Spleen (tissue), 11 donors: ENCODE data around the gene KCNA1. TPM values are rescaled to one million over a fixed set of nuclear protein-coding genes. Genes with fewer than 3 reads are reported as not detected.

Source experiments
- DNase-seq: peaks from one replicate; pipeline ENCODE4 v3.0.0-alpha.2; 2020
- H3K27ac ChIP-seq, 8 donors: fragments of 200-600 bp; sonication (generic) in 7 of 8; 1 replicate in 4 of 8; 2 replicates in 4 of 8; pipeline versions ENCODE4 v1.5.0 to v1.8.0; 2016 to 2021; ENCODE audit warnings: inconsistent platforms in 4 of 8, mild to moderate bottlenecking in 4 of 8, moderate library complexity in 1 of 8
- H3K27me3 ChIP-seq, 7 donors: fragments of 200-600 bp; sonication (generic) in 6 of 7; replicated peaks in 1 of 7; 1 replicate in 4 of 7; 2 replicates in 3 of 7; pipeline versions ENCODE4 v1.5.0 to v1.8.0; 2016 to 2021; ENCODE audit warnings: inconsistent platforms in 3 of 7, mild to moderate bottlenecking in 1 of 7
- H3K36me3 ChIP-seq, 6 donors: fragments of 200-600 bp; sonication (generic) in 5 of 6; 1 replicate in 4 of 6; 2 replicates in 2 of 6; pipeline versions ENCODE4 v1.5.0 to v1.8.0; 2016 to 2021; ENCODE audit warnings: inconsistent platforms in 2 of 6
- H3K4me1 ChIP-seq, 6 donors: fragments of 200-600 bp; sonication (generic) in 5 of 6; 1 replicate in 3 of 6; 2 replicates in 3 of 6; pipeline versions ENCODE4 v1.5.0 to v1.8.0; 2016 to 2021; ENCODE audit warnings: inconsistent platforms in 3 of 6
- H3K4me3 ChIP-seq, 8 donors: fragments of 200-600 bp; sonication (generic) in 7 of 8; 1 replicate in 4 of 8; 2 replicates in 4 of 8; pipeline versions ENCODE4 v1.5.0 to v1.8.0; 2016 to 2021; ENCODE audit warnings: inconsistent platforms in 4 of 8, mild to moderate bottlenecking in 4 of 8, moderate library complexity in 2 of 8
- H3K9me3 ChIP-seq, 8 donors: fragments of 200-600 bp; sonication (generic) in 7 of 8; 1 replicate in 4 of 8; 2 replicates in 4 of 8; pipeline versions ENCODE4 v1.5.0 to v1.8.0; 2016 to 2021; ENCODE audit warnings: inconsistent platforms in 4 of 8
- CTCF ChIP-seq, 11 experiments: fragments of 200-600 bp in 7 of 11; fragments of 450-650 bp in 4 of 11; sonication (generic) in 4 of 11; IDR thresholded peaks in 8 of 11; conservative IDR thresholded peaks in 3 of 11; 1 replicate in 7 of 11; 2 replicates in 4 of 11; pipeline versions ENCODE4 v1.4.0 to v1.8.0; 2016 to 2021; ENCODE audit warnings: antibody characterized with exemption in 11 of 11, inconsistent platforms in 4 of 11, mild to moderate bottlenecking in 1 of 11
- POLR2A ChIP-seq, 3 donors: fragments of 450-650 bp; IDR thresholded peaks; one replicate each; pipeline ENCODE4 v1.5.1; 2017; ENCODE audit warnings: antibody characterized with exemption in 3 of 3, mild to moderate bottlenecking in 1 of 3
- POLR2AphosphoS5 ChIP-seq, 3 donors: sonication (generic); formaldehyde crosslinking; IDR thresholded peaks; one replicate each; pipeline ENCODE4 v1.5.1; 2017; ENCODE audit warnings: antibody characterized with exemption in 3 of 3
- WGBS, 5 donors: extraction: QIAGEN DNeasy Blood & Tissue Kit in 3 of 5; methylation state at CpG; one replicate each; pipeline versions ENCODE4 v1.1.5 to v1.1.7; 2013 to 2018; 5-methylcytosine and 5-hydroxymethylcytosine counted together
- intact Hi-C: fragments of 100-400 bp; cut with DNase I; formaldehyde crosslinking; loops from one replicate; pipeline ENCODE4 v1.15.0; 2023; ENCODE audit warnings: low total_unique reads
- polyA plus RNA-seq, 3 donors: library from polyadenylated mRNA; stranded (reverse); fragments of 200-250 nt; gene quantifications; one replicate each; pipeline ENCODE4 v1.2.1, GENCODE V29; 2013
- total RNA-seq, 7 donors: library from RNA; depleted of rRNA in 3 of 7; stranded (reverse); fragments of >200 nt in 3 of 7; fragmentation: NEBNext Ultra II Directional in 4 of 7; extraction: Animal tissue kit (Norgen Biotek cat#: 25700) in 4 of 7; gene quantifications; one replicate each; pipeline versions ENCODE4 v1.1.0 to v1.2.1, GENCODE V29; 2016 to 2021
- donor health status: healthy with polysubstance abuse.
- donor health status: DM: no; HTN: no; CAD: no; lungs with moderate emphysema.
- donor health status: DM: no; HTN: no; CAD: no.
- donor health status: Bipolar disorder and iron deficiency.
- donor health status: healthy.
- donor health status: DM: no; HTN: no; CAD: no.
- donor health status: DM: yes; HTN: yes; CAD: no.

KCNA1 gene
- total and polyA plus RNA-seq, 10 donors = 0.13 to 0.32 (median 0.21) TPM; not detected in 4

GRCh38 chr12:4915752-4916151 is 6.0 kb downstream of the KCNA1 start:
- TF ChIP-seq POLR2A (IDR thresholded peaks at IDR 0.05) (no peak), POLR2AphosphoS5 (IDR thresholded peaks at IDR 0.05) (no peak), CTCF (IDR thresholded peaks at IDR 0.05 in 8 of 11, conservative IDR thresholded peaks at IDR 0.05 in 3 of 11) (no peak)
- WGBS, 5 donors = 85 to 91% (median 88%) methylated on average over 4 of the region's 4 CpGs
- H3K27me3 ChIP-seq = peaks cover 0 to 71% (median 19%) of the 10 kb centered on the region in 7 donors

GRCh38 chr12:4918950-4919660 is 9.4 kb downstream of the KCNA1 start:
- H3K27me3 ChIP-seq = peaks cover 0 to 57% (median 3%) of the 10 kb centered on the region in 7 donors
- intact Hi-C loops = no loop called here
- no peaks in the 10 kb centered on the region for H3K4me1 ChIP-seq
- no peak overlapping the region for H3K4me3 ChIP-seq
- WGBS, 5 donors = 57 to 74% (median 66%) methylated on average over 6 of the region's 6 CpGs
- H3K9me3 ChIP-seq = no peaks in the 10 kb centered on the region
- no peaks in the 10 kb centered on the region for H3K36me3 ChIP-seq
- DNase-seq = no peak
- no peak for TF ChIP-seq POLR2AphosphoS5 (IDR thresholded peaks at IDR 0.05)
- TF ChIP-seq POLR2A (IDR thresholded peaks at IDR 0.05) = no peak
- no peak for TF ChIP-seq CTCF (IDR thresholded peaks at IDR 0.05 in 8 of 11, conservative IDR thresholded peaks at IDR 0.05 in 3 of 11)
- no peak overlapping the region for H3K27ac ChIP-seq

More at GRCh38 chr12:4915752-4916151, 6.0 kb downstream of the KCNA1 start:
- Histone ChIP-seq H3K9me3 (no peaks in the 10 kb centered on the region), H3K4me3 (no peak overlapping the region), H3K27ac (no peak overlapping the region), H3K36me3 (no peaks in the 10 kb centered on the region), H3K4me1 (peaks cover 0 to 7% (median 6%) of the 10 kb centered on the region in 6 donors)
- DNase-seq = no peak
- intact Hi-C loops = no loop called here

- Histone ChIP-seq H3K36me3 (no peaks in the 10 kb centered on the region), H3K9me3 (no peaks in the 10 kb centered on the region), H3K27ac (no peak overlapping the region), H3K4me1 (no peaks in the 10 kb centered on the region), H3K4me3 (no peak overlapping the region), H3K27me3 (peaks cover 0 to 61% (median 27%) of the 10 kb centered on the region in 7 donors)
- WGBS, 5 donors = 72 to 89% (median 88%) methylated on average over 6 of the region's 6 CpGs
- no peak for DNase-seq
- no peak for TF ChIP-seq POLR2AphosphoS5 (IDR thresholded peaks at IDR 0.05)
- no peak for TF ChIP-seq CTCF (IDR thresholded peaks at IDR 0.05 in 8 of 11, conservative IDR thresholded peaks at IDR 0.05 in 3 of 11)
- no peak for TF ChIP-seq POLR2A (IDR thresholded peaks at IDR 0.05)
- intact Hi-C loops = no loop called here
Measured at GRCh38 chr12:4932576-4932975, 22.9 kb downstream of the KCNA1 start.

DNA sequence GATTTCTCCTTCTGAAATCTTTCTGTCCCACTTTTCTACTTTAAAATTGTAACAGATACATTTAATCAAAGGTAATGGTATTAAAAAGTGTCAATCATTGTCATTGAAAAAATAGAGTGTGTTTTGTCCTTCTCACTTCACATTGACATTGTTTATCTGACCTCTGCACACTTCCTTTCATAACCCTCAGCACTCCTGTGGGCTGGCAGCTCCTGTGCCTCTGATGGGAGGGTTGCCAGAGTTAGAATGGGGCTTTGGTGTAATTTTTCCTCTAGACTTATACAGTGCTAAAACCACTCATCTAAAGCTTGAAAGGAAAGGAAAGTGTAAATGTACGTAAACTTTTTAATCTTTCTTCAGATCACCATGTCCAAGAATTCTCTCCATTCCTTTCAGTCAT is 23.7 kb downstream of the KCNA1 start:
- Histone ChIP-seq H3K36me3 (no peaks in the 10 kb centered on the region), H3K27me3 (peaks cover 0 to 69% (median 27%) of the 10 kb centered on the region in 7 donors), H3K4me3 (no peak overlapping the region), H3K9me3 (no peaks in the 10 kb centered on the region), H3K4me1 (no peaks in the 10 kb centered on the region), H3K27ac (no peak overlapping the region)
- 18 to 29% (median 22%) methylated on average over 1 of the region's 1 CpG for WGBS, 5 donors
- no peak for TF ChIP-seq CTCF (IDR thresholded peaks at IDR 0.05 in 8 of 11, conservative IDR thresholded peaks at IDR 0.05 in 3 of 11)
- DNase-seq = no peak
- intact Hi-C loops = no loop called here
